Peyer's patch (tissue), 4 donors: ENCODE measurements around the gene ESF1.

Source experiments
- POLR2A ChIP-seq, 2 donors: fragments of 450-650 bp; IDR thresholded peaks; one replicate each; pipeline ENCODE4 v1.5.1; 2017; ENCODE audit warnings: antibody characterized with exemption in 2 of 2, mild to moderate bottlenecking in 2 of 2, moderate library complexity in 2 of 2
- TF ChIP-seq, protein P1 (sequence below), 6 experiments: fragments of 450-650 bp in 4 of 6; fragments of 200-600 bp in 2 of 6; sonication (generic) in 1 of 6; IDR thresholded peaks; one replicate each; pipeline ENCODE4 v1.5.1; 2017 to 2019; ENCODE audit warnings: antibody characterized with exemption in 6 of 6, mild to moderate bottlenecking in 3 of 6, moderate library complexity in 1 of 6

GRCh38 chr20:13671512-13671911, 113.2 kb downstream of the ESF1 start:
- TF ChIP-seq, protein P1, sequence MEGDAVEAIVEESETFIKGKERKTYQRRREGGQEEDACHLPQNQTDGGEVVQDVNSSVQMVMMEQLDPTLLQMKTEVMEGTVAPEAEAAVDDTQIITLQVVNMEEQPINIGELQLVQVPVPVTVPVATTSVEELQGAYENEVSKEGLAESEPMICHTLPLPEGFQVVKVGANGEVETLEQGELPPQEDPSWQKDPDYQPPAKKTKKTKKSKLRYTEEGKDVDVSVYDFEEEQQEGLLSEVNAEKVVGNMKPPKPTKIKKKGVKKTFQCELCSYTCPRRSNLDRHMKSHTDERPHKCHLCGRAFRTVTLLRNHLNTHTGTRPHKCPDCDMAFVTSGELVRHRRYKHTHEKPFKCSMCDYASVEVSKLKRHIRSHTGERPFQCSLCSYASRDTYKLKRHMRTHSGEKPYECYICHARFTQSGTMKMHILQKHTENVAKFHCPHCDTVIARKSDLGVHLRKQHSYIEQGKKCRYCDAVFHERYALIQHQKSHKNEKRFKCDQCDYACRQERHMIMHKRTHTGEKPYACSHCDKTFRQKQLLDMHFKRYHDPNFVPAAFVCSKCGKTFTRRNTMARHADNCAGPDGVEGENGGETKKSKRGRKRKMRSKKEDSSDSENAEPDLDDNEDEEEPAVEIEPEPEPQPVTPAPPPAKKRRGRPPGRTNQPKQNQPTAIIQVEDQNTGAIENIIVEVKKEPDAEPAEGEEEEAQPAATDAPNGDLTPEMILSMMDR (IDR thresholded peaks at IDR 0.05), result no peak
- no peak for TF ChIP-seq POLR2A (IDR thresholded peaks at IDR 0.05)
